Subcutaneous adipose tissue (tissue), 4 donors: ENCODE measurements around the gene KCNG1. TPM values are rescaled to one million over a fixed set of nuclear protein-coding genes. Genes with fewer than 3 reads are reported as not detected.

ENCODE experiments used
- total RNA-seq, 4 donors: library from RNA; depleted of rRNA; stranded (reverse); fragments of >200 nt; gene quantifications; one replicate each; pipeline ENCODE4 v1.1.0, GENCODE V29; 2016
- TF ChIP-seq, protein P1 (sequence below): fragments of 450-650 bp; IDR thresholded peaks from one replicate; pipeline ENCODE4 v1.5.1; 2016; ENCODE audit warnings: low read depth, mild to moderate bottlenecking, control low read depth, antibody characterized with exemption, moderate library complexity

The KCNG1 gene
- total RNA-seq, 4 donors from 2014 or later: 0.34 TPM; not detected in 3

DNA sequence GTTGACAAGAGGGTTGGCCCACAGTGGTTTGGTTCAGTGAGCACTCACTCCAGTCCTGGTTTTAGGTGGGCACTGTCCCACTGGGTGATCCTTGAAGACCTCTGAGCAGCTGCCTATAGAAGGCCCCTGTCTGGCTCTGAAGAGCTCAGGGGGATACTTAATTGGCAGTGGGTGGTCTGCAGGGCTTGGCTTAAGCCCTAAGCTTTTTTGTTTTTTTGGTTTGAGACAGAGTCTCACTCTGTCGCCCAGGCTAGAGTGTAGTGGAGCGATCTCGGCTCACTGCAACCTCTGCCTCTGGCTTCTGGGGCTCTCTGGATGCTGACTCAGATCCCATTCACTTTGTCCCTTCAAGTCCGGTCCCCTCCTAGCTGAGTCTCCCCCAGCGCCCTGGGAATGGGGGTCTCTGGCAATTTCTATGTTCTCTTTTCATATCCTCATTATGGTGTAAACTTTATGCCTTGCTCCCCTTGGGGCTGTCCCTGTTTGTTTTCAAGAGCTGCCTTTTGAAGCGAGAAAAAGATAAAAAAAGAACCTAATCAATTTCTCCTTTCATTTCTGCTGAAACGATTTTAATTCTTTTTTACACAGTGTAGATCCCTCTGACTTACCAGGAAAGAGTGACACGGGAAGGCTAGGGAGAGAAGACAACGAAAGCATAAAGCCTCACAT lies 12.2 kb upstream of the KCNG1 start:
- TF ChIP-seq, protein P1, sequence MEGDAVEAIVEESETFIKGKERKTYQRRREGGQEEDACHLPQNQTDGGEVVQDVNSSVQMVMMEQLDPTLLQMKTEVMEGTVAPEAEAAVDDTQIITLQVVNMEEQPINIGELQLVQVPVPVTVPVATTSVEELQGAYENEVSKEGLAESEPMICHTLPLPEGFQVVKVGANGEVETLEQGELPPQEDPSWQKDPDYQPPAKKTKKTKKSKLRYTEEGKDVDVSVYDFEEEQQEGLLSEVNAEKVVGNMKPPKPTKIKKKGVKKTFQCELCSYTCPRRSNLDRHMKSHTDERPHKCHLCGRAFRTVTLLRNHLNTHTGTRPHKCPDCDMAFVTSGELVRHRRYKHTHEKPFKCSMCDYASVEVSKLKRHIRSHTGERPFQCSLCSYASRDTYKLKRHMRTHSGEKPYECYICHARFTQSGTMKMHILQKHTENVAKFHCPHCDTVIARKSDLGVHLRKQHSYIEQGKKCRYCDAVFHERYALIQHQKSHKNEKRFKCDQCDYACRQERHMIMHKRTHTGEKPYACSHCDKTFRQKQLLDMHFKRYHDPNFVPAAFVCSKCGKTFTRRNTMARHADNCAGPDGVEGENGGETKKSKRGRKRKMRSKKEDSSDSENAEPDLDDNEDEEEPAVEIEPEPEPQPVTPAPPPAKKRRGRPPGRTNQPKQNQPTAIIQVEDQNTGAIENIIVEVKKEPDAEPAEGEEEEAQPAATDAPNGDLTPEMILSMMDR: no peak

DNA sequence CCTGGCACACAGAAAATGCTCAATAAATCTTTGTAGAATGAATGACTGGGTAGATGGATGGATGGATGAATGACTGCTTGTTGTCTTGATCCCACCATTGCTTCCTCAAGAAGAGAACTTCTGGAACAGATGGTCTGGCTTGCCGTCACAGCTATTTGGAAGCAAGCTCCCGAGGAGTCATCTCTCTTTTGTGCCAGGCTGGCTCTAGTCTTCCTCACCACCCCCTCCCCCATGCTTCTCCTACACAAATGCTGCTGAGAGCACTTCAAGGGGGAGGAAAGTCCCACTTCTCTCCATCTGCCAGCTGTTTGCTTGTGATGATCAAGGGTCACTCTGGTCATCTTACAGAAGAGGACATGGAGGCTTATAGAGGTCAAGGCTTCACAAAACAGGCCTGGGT lies 11.6 kb upstream of the KCNG1 start:
- TF ChIP-seq, protein P1: no peak

DNA sequence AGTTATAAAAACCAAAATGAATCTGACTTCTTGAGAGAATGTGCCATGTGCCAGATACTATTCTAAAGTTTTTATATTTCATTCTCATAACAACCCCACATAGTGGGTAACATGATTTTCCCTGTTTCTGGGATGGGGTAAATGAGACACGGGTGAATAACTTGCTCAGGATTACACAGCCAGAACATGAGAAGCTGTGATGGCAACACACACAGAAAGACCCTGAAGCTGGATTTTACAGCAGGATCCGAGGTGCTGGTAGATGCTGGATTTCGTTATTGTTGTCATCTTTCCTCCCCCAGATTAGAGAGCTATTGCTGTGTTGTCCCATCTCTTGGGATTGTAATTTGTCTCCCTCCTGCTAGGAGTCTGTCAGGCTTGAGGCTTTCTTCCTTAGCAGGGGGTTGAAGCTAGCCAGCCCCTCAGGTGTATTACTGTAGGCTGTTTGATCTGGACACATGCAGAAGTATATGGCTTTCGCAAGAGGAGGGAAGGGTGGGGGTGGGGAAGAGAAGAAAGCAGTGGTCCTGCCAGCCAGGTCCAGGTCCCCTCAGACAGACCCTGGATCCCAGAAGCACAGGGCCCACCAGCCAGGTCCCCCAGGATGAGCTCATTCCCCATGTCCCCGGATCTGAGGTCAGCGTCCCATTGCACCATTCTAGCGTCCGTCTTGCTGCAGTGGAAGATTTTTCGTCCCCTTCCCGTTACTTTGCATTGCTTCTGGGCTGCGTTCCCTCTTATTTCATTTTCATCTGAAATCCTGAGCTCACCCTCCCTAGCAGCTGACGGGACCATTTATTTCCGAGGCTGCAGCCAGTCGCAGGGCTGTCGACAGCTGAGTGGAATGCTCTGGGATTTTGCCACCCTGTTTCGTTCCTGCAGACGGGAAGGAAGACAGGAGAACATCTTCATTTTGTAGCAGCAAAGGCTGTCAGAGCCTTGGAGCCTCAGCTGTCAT lies 7.3 kb upstream of the KCNG1 start:
- TF ChIP-seq, protein P1: no peak

DNA sequence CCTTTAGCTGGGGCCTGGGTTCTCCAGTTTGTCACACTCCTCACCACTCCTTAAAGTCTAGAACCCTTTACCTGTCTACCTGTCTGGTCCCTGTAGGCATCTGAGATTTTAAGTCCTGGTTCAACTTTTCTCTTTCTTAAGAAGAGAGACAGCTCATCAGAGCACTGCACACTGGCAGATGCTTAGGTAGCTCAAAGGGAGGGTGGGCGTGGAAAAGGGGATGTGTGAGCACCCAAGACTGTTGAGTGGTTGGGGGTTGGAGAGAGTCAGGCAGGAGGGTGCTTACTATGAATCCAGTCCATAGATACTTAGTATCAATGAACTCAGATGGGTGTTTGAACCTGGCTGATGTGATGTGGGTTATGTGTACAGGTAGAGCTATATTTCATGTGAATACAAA lies 6.6 kb upstream of the KCNG1 start:
- TF ChIP-seq, protein P1: no peak

DNA sequence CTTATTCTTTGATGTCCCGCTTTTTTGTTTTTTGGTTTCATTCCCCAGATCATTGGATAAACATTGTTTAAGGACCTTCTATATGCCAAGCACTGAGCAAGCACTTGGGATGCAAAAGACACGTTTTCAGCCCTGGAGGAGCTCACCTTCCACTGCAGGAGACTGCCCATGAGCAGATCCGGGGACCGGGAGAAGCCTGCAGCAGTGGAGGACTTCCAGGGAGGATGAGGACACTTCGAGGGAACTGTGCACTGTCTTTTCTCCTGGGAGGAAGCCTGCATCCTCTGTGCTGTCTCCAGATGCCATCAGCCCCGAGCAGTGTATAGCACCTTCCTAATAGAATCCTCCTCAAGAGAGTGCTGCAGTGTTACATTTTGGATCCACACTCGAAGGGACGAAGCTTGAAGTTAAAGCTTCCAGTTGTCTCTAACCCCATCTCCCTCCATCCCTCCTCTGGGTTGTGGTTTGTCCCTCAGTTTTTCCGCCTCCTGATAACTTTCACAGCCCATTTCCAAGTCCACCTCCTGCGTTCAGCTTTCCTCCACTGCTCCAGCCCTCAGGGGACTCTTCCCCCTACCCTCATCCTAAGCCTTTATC lies 5.8 kb upstream of the KCNG1 start:
- TF ChIP-seq, protein P1: no peak

DNA sequence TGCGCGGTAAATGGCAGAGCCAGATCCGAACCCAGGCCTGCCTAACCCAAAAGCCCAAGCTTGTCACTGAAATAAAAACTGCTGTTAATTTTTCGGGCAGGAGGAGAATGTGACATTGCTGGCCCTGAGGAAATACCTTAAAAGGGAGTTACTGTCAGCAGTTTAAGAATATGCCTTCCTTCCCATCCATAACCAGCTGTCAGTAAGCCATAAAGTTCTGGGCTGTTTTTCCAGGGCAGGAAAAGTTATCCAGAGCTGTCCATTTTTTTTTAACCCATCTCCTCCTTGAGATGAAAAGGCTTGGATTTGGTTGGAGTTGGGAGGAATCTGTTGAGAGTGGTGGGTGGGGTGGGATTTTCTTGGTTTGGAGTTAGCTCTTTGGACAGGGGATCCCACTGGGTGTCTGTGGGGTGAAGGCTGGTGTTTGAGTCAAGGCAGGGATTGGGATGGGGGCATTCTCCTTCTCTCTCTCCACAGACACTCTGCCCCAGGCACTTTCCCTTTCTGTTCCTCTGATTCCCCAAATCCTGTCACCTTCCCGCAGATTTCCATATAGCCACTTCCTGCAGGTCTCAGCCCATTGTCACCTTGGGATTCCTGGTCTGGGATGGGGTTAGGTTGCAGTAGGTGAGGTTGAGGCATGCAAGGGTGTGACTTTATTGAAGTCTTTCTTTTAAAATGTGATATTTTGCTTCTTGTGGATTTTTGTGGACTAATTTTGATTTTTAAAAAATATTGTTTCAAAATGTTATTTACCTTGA lies 4.3 kb upstream of the KCNG1 start:
- TF ChIP-seq, protein P1: no peak
